ENCODE measurements around the gene AMY2B.

DNA sequence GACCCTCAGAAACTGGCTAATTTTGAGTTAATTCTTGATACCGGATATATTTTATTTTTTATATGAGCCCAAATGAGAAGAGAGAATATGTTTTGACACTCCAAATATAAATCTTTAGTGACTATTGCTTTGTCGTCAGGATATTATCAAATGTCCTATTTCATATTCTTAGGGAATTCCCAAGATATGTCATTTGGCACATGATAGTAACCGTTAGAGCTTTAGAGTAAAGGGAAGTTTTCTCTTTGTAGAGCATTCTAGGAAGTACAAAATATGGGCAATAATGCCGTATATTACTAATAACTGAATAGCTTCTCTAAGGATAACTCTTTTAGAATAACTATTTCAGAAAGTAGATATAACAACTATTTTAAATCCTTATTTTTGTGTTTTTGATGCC, 8.3 kb upstream of the AMY2B start:
- TF ChIP-seq, protein P1, sequence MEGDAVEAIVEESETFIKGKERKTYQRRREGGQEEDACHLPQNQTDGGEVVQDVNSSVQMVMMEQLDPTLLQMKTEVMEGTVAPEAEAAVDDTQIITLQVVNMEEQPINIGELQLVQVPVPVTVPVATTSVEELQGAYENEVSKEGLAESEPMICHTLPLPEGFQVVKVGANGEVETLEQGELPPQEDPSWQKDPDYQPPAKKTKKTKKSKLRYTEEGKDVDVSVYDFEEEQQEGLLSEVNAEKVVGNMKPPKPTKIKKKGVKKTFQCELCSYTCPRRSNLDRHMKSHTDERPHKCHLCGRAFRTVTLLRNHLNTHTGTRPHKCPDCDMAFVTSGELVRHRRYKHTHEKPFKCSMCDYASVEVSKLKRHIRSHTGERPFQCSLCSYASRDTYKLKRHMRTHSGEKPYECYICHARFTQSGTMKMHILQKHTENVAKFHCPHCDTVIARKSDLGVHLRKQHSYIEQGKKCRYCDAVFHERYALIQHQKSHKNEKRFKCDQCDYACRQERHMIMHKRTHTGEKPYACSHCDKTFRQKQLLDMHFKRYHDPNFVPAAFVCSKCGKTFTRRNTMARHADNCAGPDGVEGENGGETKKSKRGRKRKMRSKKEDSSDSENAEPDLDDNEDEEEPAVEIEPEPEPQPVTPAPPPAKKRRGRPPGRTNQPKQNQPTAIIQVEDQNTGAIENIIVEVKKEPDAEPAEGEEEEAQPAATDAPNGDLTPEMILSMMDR (IDR thresholded peaks at IDR 0.05): no peak
- TF ChIP-seq, protein P2, sequence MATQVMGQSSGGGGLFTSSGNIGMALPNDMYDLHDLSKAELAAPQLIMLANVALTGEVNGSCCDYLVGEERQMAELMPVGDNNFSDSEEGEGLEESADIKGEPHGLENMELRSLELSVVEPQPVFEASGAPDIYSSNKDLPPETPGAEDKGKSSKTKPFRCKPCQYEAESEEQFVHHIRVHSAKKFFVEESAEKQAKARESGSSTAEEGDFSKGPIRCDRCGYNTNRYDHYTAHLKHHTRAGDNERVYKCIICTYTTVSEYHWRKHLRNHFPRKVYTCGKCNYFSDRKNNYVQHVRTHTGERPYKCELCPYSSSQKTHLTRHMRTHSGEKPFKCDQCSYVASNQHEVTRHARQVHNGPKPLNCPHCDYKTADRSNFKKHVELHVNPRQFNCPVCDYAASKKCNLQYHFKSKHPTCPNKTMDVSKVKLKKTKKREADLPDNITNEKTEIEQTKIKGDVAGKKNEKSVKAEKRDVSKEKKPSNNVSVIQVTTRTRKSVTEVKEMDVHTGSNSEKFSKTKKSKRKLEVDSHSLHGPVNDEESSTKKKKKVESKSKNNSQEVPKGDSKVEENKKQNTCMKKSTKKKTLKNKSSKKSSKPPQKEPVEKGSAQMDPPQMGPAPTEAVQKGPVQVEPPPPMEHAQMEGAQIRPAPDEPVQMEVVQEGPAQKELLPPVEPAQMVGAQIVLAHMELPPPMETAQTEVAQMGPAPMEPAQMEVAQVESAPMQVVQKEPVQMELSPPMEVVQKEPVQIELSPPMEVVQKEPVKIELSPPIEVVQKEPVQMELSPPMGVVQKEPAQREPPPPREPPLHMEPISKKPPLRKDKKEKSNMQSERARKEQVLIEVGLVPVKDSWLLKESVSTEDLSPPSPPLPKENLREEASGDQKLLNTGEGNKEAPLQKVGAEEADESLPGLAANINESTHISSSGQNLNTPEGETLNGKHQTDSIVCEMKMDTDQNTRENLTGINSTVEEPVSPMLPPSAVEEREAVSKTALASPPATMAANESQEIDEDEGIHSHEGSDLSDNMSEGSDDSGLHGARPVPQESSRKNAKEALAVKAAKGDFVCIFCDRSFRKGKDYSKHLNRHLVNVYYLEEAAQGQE (IDR thresholded peaks at IDR 0.05; ENCODE audit: insufficient read depth in 1 of 2, low read depth in 2 of 2, low read length in 1 of 2): no peak
- TF ChIP-seq POLR2AphosphoS5 (IDR thresholded peaks at IDR 0.05; ENCODE audit: low read depth, low read length): no peak
